A549 (cell line): ENCODE measurements around the gene GABBR2.

Source experiments
- CEBPB ChIP-seq, 2 experiments: fragments of >200 bp in 1 of 2; sonication (Bioruptor Twin) in 1 of 2; formaldehyde crosslinking in 1 of 2; IDR thresholded peaks; 2 replicates each; pipeline ENCODE4 v1.6.1; 2012 to 2016
- CTCF ChIP-seq: fragments of >200 bp; sonication (Bioruptor Twin); formaldehyde crosslinking; IDR thresholded peaks from 3 replicates; pipeline ENCODE4 v1.5.1; 2016
- EP300 ChIP-seq, 2 experiments: fragments of >200 bp; sonication (Bioruptor Twin); formaldehyde crosslinking; IDR thresholded peaks; 2 replicates in 1 of 2; 3 replicates in 1 of 2; pipeline ENCODE4 v1.6.1; 2016 to 2017
- JUNB ChIP-seq: fragments of >200 bp; sonication (Bioruptor Twin); formaldehyde crosslinking; IDR thresholded peaks from 2 replicates; pipeline ENCODE4 v1.6.1; 2016
- REST ChIP-seq: fragments of 200-600 bp; sonication (generic); IDR thresholded peaks from 2 replicates; pipeline ENCODE4 v1.6.1; 2016; ENCODE audit warnings: antibody characterized with exemption, mild to moderate bottlenecking, moderate library complexity
- SREBF2 ChIP-seq: fragments of 450-650 bp; IDR thresholded peaks from 2 replicates; pipeline ENCODE4 v1.6.1; 2014; ENCODE audit warnings: mild to moderate bottlenecking, moderate library complexity

- TF ChIP-seq CTCF (no peak), SREBF2 (no peak), CEBPB (IDR thresholded peaks at IDR 0.05) (no peak), JUNB (no peak), EP300 (IDR thresholded peaks at IDR 0.05) (no peak), REST (no peak)
Measured at GRCh38 chr9:98318834-98319478, 389.8 kb downstream of the GABBR2 start.
